ENCODE measurements around the gene PHACTR2. TPM values are rescaled to one million over a fixed set of nuclear protein-coding genes. Genes with fewer than 3 reads are reported as not detected.
"Not testable (repeated sequence)": the region's sequence is repeated elsewhere in the genome, so short reads cannot be mapped to it uniquely, and the experiment has no call there.

The PHACTR2 gene
- total RNA-seq (10 to 100 TPM; 15.4 to 16.0 TPM), polyA plus RNA-seq (1 to 10 TPM; 7.1 to 9.0 (median 8.8) TPM), total RNA-seq (7.9 to 84.6 (median 31.3) reads per million in 6 experiments)

DNA sequence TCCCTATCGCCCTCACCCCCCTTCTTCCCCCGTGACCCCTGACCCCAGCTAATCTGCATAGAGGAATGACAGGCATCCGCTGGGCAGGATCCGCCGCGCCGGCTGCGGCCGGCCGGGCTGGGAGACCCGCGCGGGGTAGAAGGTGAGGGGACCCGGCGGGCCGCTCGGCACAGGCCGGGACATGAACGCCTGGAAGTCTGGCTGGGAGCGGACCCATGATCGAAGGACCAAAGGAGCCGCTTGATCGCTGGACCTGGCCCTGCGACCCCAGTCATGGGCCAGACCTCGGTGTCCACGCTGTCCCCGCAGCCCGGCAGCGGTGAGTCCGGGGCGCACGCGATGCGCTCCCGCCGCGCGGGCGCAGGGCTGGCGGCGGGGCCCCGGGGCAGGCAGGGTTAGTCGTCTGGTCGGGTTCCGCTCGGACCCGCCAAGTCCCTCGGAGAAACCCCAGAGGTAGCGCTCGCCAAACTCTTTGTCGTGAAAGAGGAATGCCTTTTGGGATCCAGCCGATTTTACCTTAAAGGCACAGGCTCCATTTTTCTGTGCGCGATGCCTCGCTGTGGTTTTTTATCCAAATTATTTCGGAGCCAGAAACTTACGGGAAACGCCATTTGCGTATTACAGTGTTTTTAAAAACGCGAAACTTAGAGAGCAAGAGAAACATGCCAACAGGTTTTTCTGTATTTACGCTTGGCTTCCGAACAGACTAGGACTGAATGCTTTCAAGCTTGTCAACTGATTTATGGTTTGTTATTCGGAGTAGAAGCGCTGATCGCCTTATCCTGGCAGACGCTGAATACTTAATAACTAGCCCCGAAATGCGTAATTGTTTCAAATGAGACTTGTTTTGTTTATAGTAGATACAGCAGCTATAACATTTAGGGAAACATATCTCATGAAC, at the start of gene PHACTR2:
PHACTR2 (plus strand) TSS at position 75 of the 901 bp plus-strand sequence; CDS start at position 274, 199 bp downstream.
- POLR2A ChIA-PET = interaction anchor here (1.5 kb wide), 1 partner anchor 165 kb away, joined by 4 read pairs; the partner anchor contains the start of gene LTV1
- peak; percentile 10 to 79 (median 39) for DNase-seq
- ATAC-seq = peak; percentile 76 to 86
- H3K4me1 Mint-ChIP-seq = peaks cover 5 to 23% (median 12%) of the 10 kb centered on the region in 4 donors
- H3K9me3 Mint-ChIP-seq = peaks cover 5 to 16% (median 12%) of the 10 kb centered on the region in 9 donors
- peak within 1 kb of the TSS; percentile 76 to 89 (median 84) for H3K4me3 Mint-ChIP-seq
- peaks cover 0 to 15% (median 10%) of the 10 kb centered on the region in 3 donors for H3K36me3 Mint-ChIP-seq
- H3K27ac Mint-ChIP-seq = peak within 1 kb of the TSS in 8 of 10 donors; percentile 16 to 86 (median 64)
- H3K27me3 Mint-ChIP-seq = peaks cover 3 to 41% (median 6%) of the 10 kb centered on the region in 5 donors

DNA sequence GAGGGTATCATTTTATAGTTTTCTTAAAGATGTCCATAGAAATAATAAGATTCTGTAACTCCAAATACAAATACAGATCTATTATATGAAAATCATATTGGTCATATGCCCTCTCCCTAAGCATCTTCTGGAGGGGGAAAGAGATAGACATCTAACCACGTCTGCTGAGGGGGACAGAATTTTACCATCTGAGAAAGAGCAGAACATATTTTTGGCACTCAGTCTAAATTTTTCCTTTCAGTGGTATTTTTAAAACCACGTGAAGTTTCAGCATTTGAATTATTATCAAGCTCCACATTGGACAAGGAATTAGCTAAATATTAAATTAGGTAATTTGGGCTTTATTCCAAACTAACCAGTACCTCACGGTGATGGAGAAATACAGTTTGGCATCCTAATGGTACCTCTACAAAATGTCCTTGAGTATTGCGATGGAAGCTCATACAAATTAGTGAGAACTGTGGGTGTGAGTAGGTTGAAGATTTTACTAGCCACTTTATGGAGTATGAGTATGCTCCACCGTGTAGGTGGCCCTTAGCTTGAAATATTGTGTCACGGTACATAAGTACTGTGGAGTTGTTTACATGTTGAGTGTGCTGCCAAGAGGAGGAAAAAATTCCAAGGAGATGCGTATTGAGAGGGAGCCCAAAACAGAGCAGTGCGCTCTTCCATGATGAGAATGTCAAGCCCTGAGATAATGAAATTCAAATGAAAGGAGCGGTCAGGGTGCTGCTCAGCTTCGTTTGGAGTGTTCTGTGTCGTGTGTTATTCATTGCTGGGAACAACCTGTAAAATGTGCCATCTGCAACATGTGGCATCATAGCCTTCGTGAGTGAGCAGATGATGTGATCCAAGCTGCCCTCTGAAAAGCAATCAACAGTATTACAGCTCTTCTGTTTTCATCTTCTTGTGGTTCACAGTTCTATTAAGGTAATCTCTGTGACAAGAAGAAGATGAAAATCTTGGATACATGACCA, 48.4 kb upstream of the PHACTR2 start:
- Mint-ChIP-seq H3K9me3 (peaks cover 0 to 17% (median 0%) of the 10 kb centered on the region in 9 donors), H3K27ac (no peak overlapping the region), H3K4me3 (no peak overlapping the region), H3K36me3 (no peaks in the 10 kb centered on the region), H3K27me3 (peaks cover 0 to 2% (median 0%) of the 10 kb centered on the region in 5 donors), H3K4me1 (peaks cover 3 to 12% (median 8%) of the 10 kb centered on the region in 4 donors)
- POLR2A ChIA-PET = interaction anchor here (0.6 kb wide), 1 partner anchor 52 kb away, joined by 3 read pairs; no protein-coding TSS in a partner anchor
- ATAC-seq (no peak), DNase-seq (no peak)

DNA sequence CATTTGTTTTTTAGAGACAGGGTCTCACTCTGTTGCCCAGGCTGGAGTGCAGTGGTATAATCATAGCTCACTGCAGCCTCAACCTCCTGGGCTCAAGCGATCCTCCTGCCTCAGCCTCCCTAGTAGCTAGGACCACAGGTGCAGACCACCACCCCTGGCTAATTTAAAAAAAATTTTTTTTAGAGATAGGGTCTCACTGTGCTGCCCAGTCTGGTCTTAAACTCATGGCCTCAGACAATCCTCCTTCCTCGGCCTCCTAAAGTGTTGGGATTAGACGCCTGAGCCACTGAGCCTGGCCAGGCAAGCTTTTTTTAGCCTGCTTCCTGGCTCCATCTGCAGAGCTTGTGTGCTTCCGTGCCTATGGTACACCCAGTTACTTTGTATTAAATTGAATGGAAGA, 46.6 kb upstream of the PHACTR2 start:
- POLR2A ChIA-PET, DNase-seq, H3K27ac Mint-ChIP-seq, H3K4me1 Mint-ChIP-seq, H3K27me3 Mint-ChIP-seq, H3K4me3 Mint-ChIP-seq, ATAC-seq, H3K36me3 Mint-ChIP-seq: not testable (repeated sequence)
- peaks cover 0 to 17% (median 0%) of the 10 kb centered on the region in 9 donors for H3K9me3 Mint-ChIP-seq

DNA sequence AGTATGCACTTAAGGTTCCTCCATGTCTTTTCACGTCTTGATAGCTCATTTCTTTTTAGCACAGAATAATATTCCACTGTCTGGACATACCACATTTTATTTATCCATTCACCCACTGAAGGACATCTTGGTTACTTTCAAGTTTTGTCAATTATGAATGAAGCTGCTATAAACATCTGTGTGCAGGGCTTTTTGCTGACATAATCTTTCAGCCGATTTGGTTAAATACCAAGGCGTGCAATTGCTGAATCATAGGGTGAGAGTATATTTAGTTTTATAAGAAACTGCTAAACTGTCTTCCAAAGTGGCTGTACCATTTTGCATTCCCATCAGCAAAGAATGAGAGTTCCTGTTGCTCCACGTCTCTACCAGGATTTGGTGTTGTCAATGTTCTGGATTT, 44.9 kb upstream of the PHACTR2 start:
- no peak overlapping the region for H3K4me3 Mint-ChIP-seq
- peaks cover 0 to 17% (median 0%) of the 10 kb centered on the region in 9 donors for H3K9me3 Mint-ChIP-seq
- no peak for ATAC-seq
- H3K27ac Mint-ChIP-seq = no peak overlapping the region
- H3K4me1 Mint-ChIP-seq = peaks cover 0 to 5% (median under 1%) of the 10 kb centered on the region in 4 donors
- H3K36me3 Mint-ChIP-seq = no peaks in the 10 kb centered on the region
- peaks cover 0 to 2% (median 0%) of the 10 kb centered on the region in 5 donors for H3K27me3 Mint-ChIP-seq
- no peak for DNase-seq
- POLR2A ChIA-PET = no interaction called here

DNA sequence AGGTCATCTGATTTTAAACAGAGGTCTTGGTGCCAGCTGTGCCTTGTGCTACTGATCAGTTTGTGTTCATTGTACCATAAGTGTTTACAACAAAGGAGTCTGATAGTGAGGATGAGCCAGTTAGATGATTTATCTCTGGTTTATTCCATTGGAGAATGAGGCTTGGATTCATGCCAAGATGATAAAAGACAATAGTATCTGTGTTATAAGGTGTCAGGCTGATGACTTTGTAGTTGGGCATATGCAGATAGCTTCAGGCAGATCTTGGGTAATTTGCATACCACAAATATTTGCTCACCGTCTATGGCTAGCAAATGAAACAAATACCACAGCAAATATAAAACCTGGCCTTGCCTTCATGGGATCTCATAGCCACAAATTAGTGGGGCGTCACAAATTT, 43.3 kb upstream of the PHACTR2 start:
- Mint-ChIP-seq H3K4me1 (peaks cover 0 to 5% (median under 1%) of the 10 kb centered on the region in 4 donors), H3K36me3 (no peaks in the 10 kb centered on the region), H3K27me3 (peaks cover 0 to 2% (median 0%) of the 10 kb centered on the region in 5 donors), H3K9me3 (peaks cover 0 to 17% (median 0%) of the 10 kb centered on the region in 9 donors), H3K4me3 (no peak overlapping the region), H3K27ac (no peak overlapping the region)
- POLR2A ChIA-PET = no interaction called here
- no peak for ATAC-seq
- DNase-seq = no peak

DNA sequence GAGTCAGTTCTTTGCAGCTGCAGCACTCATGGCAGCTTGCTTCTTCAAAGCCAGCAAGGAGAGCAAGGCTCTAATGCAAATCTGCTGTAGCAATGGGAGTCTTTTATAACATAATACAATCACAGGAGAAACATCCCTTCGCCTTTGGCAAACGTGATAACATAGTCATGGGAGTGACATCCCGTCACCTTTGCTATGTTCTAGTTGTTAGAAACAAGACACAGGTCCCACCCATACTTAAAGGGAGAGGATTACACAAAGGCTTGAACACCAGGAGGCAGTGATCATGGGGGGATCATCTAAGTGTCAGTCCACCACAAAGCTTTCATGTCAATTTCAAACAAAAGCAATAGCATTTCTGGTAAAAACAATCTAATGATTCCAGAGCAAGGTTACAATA, 40.1 kb upstream of the PHACTR2 start:
- Mint-ChIP-seq H3K4me1 (peaks cover 0 to 5% (median 1%) of the 10 kb centered on the region in 4 donors), H3K36me3 (no peaks in the 10 kb centered on the region), H3K27me3 (peaks cover 0 to 2% (median 0%) of the 10 kb centered on the region in 5 donors), H3K27ac (no peak overlapping the region), H3K9me3 (peaks cover 0 to 12% (median 0%) of the 10 kb centered on the region in 9 donors), H3K4me3 (no peak overlapping the region)
- POLR2A ChIA-PET = no interaction called here
- DNase-seq (no peak), ATAC-seq (no peak)

DNA sequence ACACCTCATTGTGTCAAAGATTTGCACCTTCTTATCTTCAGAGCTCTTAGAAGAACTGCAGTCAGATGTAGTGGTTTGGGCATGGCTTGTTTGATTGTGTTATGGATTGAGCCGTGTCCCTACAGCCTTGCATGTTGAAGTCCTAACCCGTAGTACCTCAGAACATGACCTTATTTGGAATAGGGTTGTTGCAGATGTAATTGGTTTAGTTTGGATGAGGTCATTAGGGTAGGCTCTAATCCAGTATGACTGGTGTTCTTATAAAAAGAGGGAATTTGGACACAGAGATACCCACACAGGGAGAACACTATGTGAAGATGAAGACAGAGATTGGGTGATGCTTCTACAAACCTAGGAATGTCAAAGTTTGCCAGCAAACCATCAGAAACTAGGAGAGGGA, 35.4 kb upstream of the PHACTR2 start:
- Mint-ChIP-seq H3K4me1 (peaks cover 0 to 1% (median 0%) of the 10 kb centered on the region in 4 donors), H3K4me3 (no peak overlapping the region), H3K27me3 (no peaks in the 10 kb centered on the region), H3K27ac (no peak overlapping the region), H3K9me3 (peaks cover 0 to 5% (median 0%) of the 10 kb centered on the region in 9 donors), H3K36me3 (no peaks in the 10 kb centered on the region)
- ATAC-seq = no peak
- DNase-seq = no peak
- POLR2A ChIA-PET = no interaction called here

DNA sequence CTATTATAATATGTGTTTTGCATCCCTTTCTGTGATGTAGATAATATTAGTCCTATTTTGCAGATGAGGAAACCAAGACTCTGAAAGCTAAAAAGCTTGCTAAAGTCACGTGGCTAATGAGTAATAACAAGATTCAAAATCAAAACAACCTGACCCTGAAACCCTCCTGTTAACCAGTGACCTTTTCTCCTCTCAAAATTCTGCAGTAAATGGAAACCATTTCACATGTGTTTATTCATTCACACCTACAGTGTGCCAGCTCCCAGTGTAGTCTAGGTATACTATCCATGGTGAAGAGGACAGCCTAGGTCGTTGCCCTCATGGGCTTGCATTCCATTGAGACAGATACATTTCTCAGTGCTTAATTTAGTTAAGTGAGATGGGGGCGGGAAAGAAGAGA, 30.6 kb upstream of the PHACTR2 start:
- POLR2A ChIA-PET = no interaction called here
- Mint-ChIP-seq H3K9me3 (peaks cover 0 to 5% (median 0%) of the 10 kb centered on the region in 9 donors), H3K4me3 (no peak overlapping the region)

DNA sequence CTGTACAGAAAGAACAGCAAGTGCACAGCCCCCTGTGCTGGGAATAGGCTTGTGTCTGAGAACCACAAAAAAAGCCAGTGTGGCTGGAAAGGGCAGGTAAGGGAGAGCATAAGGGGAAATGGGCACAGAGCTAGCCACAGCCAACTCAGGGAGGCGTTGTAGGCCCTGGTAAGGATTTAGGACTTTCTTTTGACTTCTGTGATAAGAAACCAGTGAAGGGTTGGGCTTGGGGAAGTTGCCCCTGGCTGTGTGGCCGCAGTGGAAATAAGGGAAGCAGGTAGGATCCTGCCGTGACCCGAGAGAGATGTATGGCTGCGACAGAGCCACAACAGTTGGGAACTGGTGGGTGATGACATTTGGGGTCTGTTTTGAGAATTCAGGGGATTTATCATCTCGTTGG, 30.0 kb upstream of the PHACTR2 start:
- POLR2A ChIA-PET = no interaction called here
- H3K9me3 Mint-ChIP-seq = peaks cover 0 to 5% (median 0%) of the 10 kb centered on the region in 9 donors
- H3K4me1 Mint-ChIP-seq = no peaks in the 10 kb centered on the region
- H3K27me3 Mint-ChIP-seq = no peaks in the 10 kb centered on the region
- peak overlapping the region in 1 of 10 donors; percentile 29 for H3K27ac Mint-ChIP-seq
- ATAC-seq = no peak
- no peak overlapping the region for H3K4me3 Mint-ChIP-seq
- DNase-seq = no peak
- H3K36me3 Mint-ChIP-seq = no peaks in the 10 kb centered on the region

More for the DNA sequence above, 30.6 kb upstream of the PHACTR2 start:
- DNase-seq = no peak
- H3K36me3 Mint-ChIP-seq = no peaks in the 10 kb centered on the region
- no peaks in the 10 kb centered on the region for H3K4me1 Mint-ChIP-seq
- H3K27me3 Mint-ChIP-seq = no peaks in the 10 kb centered on the region
- peak overlapping the region in 1 of 10 donors; percentile 29 for H3K27ac Mint-ChIP-seq
- no peak for ATAC-seq

DNA sequence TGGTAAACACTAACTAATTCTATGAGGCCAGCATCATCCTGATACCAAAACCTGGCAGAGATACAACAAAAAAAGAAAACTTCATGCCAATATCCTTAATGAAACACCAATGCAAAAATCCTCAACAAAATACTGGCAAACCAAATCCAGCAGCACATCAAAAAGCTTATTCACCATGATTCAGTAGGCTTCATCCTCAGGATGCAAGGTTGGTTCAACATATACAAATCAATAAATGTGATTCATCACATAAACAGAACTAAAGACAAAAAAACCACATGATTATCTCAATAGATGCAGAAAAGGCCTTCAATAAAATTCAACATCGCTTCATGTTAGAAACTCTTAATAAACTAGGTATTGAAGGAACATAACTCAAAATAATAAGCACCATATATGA, 28.4 kb upstream of the PHACTR2 start:
- H3K4me3 Mint-ChIP-seq, H3K4me1 Mint-ChIP-seq, H3K27me3 Mint-ChIP-seq, H3K36me3 Mint-ChIP-seq, DNase-seq, H3K9me3 Mint-ChIP-seq, ATAC-seq, POLR2A ChIA-PET, H3K27ac Mint-ChIP-seq: not testable (repeated sequence)

DNA sequence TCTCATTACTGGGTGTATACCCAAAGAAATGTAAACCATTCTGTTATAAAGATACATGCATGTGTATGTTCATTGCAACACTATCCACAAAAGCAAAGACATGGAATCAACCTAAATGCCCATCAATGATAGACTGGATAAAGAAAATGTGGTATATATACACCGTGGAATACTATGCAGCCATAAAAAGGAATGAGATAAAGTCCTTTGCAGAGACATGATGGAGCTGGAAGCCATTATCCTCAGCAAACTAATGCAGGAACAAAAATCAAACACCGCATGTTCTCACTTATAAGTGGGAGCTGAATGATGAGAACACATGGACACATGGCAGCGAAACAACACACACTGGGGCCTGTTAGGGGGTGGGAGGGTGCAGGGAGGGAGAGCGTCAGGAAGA, 26.4 kb upstream of the PHACTR2 start:
- H3K27me3 Mint-ChIP-seq, H3K4me3 Mint-ChIP-seq, DNase-seq, H3K4me1 Mint-ChIP-seq, H3K27ac Mint-ChIP-seq, POLR2A ChIA-PET, ATAC-seq, H3K9me3 Mint-ChIP-seq, H3K36me3 Mint-ChIP-seq: not testable (repeated sequence)

DNA sequence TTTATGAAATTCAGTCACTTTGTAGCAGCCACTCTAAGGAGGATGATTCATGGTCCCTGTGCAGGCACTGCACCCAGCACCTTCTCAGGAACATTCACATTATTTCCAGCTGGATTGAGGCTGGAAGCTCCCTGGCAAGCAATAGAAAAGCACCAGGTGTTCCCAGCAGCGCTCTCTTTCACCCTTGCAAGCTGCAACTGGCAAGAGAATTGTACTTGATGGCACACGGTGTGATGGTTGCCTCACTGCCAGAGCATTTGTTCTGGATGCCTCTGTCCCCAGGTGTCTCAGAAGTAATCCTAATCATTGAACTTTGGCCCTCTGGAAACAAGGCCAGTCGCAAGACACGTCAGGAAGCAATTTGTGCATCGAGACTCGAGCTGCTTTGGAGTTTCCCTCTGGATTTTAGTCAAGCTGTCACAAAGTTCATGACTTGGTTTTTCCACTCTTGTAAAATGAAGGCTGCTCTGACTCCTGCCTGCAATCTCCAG, 24.9 kb upstream of the PHACTR2 start:
- ATAC-seq = no peak
- no peak overlapping the region for H3K4me3 Mint-ChIP-seq
- peaks cover 0 to 17% (median 4%) of the 10 kb centered on the region in 9 donors for H3K9me3 Mint-ChIP-seq
- H3K4me1 Mint-ChIP-seq = no peaks in the 10 kb centered on the region
- H3K27me3 Mint-ChIP-seq = no peaks in the 10 kb centered on the region
- no peak overlapping the region for H3K27ac Mint-ChIP-seq
- no peak for DNase-seq
- H3K36me3 Mint-ChIP-seq = peaks cover 0 to 6% (median 4%) of the 10 kb centered on the region in 3 donors
- POLR2A ChIA-PET = interaction anchor here (0.5 kb wide), 1 partner anchor 33 kb away, joined by 5 read pairs; no protein-coding TSS in a partner anchor
